Measurements from ENCODE around the gene STMP1. TPM values are rescaled to one million over a fixed set of nuclear protein-coding genes. Genes with fewer than 3 reads are reported as not detected.

STMP1 gene
- total RNA-seq, 1 donor from 2014 or later = 20.7 TPM

- peak; percentile 53 for DNase-seq (ENCODE audit: low read depth)
Measured at GRCh38 chr7:135693558-135693957, 31.2 kb downstream of the STMP1 start.

- no peak for DNase-seq (ENCODE audit: low read depth)
Measured at GRCh38 chr7:135697276-135698049, 35.1 kb downstream of the STMP1 start.

DNA sequence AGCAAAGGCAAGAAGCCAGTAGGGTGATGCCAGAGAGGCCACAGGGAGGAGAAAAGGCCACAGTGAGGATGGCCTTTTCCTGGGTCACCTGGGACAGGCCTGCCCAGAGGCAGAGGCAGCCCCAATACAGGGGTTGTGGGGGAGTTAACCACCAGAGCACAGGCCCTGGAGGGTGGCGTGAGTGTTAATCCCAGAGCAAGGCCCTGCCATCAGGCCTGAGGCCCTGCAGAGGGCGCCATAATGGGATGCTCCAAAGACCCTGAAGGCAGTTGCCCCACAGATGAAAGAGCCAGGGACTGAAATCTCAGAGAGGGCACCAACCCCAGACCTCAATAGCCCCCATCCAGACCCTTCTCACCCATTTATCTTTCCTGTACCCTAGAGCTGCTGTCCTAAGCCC is 41.8 kb downstream of the STMP1 start:
- DNase-seq (ENCODE audit: low read depth) = peak; percentile 52

- DNase-seq (ENCODE audit: low read depth) = peak; percentile 87
Measured at GRCh38 chr7:135704698-135705097, 42.4 kb downstream of the STMP1 start.

DNA sequence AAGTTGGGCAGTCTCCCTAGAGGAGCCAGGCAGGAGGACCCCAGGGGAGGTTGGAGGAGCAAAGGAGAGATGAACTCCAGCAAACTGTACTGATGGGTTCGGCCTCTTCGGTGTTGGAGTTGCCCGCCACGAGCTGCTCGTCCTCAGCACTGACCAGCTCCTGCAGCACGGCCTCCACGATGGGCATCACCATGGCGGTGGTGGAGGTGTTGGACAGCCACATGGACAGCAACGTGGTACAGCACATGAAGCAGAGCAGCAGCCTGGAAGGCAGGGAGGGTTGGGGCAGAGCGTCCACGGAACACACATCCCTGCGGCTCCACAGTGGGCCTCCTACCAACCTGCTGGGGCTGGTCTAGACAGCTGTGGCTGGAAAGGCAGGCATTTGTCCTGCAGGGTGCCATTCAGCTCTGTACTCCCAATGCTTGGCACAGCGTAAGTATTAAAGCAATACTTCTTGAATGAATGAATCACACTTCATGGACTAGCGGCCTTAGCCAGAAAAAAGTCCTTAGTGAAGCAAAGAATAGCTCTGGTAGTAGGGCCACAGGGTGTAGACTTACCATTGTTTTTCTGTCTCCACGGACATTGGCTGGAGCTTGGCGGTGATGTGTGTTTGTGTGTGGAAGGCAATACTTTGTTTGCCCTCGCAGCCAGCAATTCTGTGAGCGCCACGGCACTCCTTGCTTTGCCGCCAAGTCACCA is 43.9 kb downstream of the STMP1 start:
- DNase-seq (ENCODE audit: low read depth) = no peak

DNA sequence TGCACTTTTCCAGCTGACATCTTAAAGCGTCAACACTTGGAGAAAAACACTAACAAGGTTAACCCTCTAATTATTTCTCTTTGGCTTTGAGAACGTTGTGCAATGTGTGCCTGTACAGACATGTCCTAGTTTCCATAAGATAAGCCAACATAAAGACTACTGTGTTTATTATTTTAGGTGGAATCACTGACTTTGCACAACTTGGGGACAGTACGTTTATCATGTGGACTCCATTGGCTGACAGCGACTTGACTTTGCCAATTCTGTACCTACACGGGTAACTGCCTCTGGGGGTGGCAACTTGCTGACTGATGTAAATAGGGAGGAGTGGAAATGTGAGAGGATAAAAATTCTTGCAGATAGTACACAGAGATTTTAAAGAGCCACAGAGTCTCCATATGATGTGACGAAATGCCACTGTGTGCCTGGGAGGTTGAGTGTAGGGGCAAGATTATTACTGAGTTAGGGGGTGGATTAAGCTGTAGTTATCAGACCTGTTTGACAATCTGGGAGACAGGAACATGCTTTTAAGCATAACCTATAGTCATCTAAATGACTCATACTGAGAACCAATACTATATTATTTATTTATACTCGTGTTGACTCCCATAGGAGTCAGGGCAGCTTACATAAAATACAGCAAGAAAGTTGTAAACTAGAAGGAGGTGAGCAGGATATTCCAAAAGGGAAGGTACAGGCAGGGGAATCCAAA is 44.7 kb downstream of the STMP1 start:
- no peak for DNase-seq (ENCODE audit: low read depth)

- no peak for DNase-seq (ENCODE audit: low read depth)
Measured at GRCh38 chr7:135707570-135707966, 45.3 kb downstream of the STMP1 start.

- no peak for DNase-seq (ENCODE audit: low read depth)
Measured at GRCh38 chr7:135708041-135708440, 45.7 kb downstream of the STMP1 start.

- DNase-seq (ENCODE audit: low read depth) = no peak
Measured at GRCh38 chr7:135709508-135709907, 47.2 kb downstream of the STMP1 start.

DNA sequence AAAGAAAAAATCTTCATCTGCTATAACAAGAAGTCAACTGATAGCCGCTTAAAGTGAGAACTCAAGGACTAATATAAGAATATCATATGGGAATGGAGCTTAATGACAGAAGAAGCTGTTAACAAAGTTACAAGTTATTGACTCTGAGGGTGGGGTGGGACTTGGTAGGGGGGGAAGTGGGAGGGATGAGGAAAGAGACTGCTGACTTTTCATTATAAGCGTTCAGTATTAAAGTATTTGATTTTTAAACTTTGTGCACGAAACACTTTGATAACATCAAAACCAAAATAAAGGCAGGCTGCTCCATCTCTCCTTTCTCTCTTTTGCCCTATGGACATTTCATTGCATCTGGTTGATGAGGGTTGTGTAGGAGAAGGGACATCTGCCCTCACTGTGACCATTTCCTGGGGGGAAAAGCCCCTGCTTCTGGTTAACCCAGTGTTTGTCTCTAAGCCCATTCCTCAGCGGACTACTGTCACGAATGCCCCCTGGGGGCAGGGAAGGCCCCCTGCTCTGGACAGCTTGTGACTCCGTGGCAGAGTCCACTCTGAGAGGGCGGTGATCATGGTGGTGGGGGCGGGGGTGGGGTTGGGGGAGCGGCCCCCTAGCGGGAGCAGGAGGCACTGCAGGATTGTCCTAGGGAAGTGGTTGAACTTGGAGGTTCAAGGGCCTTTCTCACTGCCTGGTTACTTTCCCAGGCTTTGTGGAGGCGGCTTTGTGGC is 48.3 kb downstream of the STMP1 start:
- no peak for DNase-seq (ENCODE audit: low read depth)

GRCh38 chr7:135711139-135711469 is 48.8 kb downstream of the STMP1 start:
- no peak for DNase-seq (ENCODE audit: low read depth)

DNA sequence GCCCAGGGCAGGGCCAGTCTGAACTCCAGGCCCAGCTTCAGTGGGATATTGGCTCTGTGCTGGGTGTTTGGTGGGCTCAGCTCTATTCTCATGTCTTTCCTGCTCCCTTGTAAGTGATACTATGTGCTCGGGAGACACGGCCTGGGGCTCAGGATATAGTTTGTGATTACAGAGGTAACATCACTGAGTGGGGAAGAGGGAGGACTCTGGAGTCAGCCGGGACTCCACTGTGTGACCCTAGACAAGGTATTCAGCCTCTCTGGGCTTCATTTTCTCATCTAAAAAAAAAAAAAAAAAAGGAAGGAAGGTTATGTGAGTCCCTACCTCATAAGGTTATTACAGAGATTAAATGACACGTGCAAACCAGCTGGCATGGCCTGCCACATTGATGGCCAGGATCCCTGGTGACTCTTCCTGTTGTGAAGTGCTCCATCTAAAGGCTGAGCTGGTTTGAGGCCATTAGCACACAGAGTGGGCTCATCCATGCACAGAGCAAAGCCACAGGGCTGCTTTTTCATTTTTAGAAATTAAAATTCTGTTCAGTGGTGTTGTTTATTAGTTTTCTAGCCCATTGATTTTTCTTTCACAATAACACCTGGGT is 50.0 kb downstream of the STMP1 start:
- DNase-seq (ENCODE audit: low read depth) = peak; percentile 72

GRCh38 chr7:135712796-135713195 is 50.5 kb downstream of the STMP1 start:
- no peak for DNase-seq (ENCODE audit: low read depth)

DNA sequence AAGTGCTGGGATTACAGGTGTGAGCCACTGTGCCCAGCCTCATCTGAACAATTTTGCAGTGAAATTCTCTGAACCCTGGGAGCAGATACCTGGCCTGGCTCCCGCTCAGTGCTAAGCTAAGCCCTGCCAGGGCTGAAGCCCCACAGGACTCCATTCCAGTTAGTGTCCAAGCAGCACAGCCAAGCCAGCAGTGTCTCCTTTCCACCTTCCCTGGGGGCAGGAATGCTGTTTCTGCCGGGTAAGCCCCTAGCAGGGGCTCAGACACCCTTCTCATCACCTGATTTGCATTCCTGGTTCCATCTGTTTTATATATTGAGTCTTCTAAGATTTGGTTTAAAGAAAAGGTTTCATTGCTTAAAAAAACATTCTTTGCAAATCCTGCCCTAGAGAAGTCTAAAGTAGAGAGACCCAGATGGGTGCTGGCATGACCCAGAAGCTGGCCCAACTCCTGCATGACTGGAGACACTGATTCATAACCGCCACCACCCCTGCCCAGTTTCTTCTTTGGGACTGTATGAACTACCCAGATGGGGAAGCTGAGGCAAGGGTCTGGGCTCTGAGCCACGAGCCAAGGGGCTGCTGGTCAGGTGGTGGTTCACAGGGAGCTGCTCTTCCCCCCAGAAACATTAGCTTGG is 51.6 kb downstream of the STMP1 start:
- DNase-seq (ENCODE audit: low read depth) = no peak

DNA sequence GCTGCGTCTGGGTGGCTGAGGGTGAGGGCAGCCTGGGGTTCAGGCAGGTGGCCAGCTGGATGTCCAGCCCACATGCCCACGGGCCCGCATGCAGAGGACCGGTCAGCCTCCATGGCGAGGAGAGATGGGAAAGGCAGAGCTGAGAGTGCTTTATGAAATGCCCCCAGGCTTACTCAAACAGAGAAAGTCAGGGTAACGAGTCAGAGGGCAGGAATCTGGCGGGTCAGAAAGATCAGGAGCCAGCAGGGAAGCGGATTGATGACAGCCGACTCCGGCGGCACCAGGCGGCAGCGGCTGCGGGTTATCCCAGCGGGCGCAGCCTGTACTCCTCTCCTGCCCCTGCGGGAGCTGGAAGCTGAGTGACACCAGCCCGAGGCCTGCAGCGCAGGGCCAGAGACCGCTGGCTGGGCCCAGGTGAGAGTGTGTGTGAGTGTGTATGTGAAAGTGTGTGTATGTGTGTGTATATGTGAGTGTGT is 52.3 kb downstream of the STMP1 start:
- peak; percentile 95 for DNase-seq (ENCODE audit: low read depth)

DNA sequence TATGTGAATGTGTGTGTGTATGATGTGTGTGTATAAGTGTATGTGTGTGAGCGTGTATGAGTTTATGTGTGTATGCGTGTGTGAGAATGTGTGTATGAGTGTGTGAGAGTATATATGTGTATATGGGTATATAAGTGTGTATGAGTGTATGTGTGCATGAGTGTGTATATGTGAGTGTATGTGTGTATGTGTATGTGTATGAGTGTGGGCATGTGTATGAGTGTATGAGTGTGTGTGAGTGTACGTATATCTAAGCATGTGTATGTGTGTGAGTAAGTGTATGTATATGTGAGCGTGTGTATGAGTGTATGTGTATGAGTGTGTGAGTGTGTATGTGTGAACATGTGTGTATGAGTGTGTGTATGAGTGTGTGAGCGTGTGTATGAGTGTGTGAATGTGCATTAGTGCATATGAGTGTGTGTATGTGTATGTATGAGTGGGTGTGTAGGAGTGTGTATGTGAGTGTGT is 52.8 kb downstream of the STMP1 start:
- DNase-seq (ENCODE audit: low read depth) = no peak

DNA sequence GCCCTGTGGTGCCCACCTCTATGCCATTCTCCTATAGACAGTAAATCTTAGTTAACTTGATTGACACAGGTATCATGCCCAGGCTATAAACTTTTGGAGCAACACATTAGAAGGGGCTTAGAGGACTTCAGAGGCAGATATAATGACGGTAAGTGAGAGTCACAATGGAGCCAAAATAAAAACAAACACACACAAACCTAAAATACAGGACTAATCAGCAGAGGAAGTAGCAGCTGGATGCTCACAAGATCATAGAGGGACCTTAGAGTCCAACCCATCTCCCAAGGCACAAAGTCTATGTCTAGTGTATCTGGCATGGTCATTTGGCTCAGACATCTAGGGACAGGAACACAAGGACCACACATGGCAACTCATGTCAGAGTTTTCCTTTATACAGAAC is 53.4 kb downstream of the STMP1 start:
- no peak for DNase-seq (ENCODE audit: low read depth)

DNA sequence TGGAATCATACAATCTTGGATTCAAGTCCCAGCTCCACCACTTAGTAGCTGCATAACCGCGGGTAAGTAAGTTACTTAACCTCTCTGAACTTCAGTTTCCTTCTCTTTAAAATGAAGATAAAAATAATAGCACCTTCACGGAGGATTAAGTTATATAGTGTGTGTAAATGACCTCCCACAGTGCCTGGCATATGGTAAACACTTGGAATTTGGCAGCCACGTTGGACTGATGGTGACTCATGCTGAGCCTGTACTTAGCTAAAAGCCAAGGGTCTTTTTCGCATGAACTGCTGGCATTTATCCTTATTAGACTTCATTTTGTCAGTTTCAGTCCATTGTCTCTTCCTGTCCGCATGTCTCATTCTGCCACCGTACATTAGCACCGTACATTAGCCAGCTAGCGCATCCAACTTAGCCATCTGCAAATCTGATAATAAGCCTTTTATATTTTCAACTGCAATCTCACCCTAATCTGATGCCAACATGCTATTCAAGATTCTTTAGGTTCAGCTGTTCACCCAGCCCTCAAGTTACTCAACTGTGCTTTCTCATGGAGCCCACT is 54.4 kb downstream of the STMP1 start:
- DNase-seq (ENCODE audit: low read depth) = peak; percentile 45

- peak; percentile 40 for DNase-seq (ENCODE audit: low read depth)
Measured at GRCh38 chr7:135717693-135718092, 55.4 kb downstream of the STMP1 start.

DNA sequence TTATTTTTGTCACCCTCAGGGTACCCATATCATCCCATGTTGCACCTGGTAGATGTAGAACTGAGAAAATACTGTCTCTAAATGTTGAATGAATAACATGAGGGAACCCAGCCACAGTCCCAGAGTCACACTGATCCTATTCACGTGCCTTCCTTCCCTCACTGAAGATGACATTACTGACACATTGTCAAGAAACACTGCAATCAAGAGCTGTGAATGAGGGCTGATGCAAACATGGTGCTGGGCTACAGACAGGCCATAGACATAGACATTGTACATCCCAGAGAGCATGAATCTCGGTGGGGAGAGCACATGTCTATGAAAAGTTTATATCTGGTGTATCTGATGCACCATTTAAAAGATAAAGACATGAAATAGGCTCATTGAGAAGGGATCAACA is 55.9 kb downstream of the STMP1 start:
- no peak for DNase-seq (ENCODE audit: low read depth)

Measured in myocyte (in vitro differentiated cells).